ENCODE data around the gene HUNK.

Gene HUNK

DNA sequence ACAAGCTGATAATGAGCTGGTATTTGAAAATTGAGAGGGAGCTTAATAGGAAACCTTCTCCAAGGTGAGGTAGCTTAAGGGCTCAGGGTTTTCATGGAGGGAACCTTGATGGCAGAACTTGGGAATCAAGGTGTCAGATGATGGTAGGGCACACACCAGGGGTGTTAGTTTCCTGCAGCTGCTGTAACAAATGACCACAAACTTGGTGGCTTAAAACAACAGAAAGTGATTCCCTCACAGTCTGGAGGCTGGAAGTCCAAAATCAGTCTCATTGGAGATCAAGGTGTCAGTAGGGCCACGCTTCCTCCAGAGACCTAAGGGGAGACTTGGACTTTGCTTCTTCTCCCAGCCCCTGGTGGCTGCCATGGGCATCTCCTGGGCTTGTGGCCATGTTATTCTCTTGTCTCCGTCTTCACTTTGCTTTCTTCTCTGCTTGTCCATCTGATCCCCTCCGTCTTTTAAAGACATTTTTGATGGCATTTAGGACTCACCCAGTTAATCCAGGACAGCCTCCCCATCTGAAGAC, 45.5 kb downstream of the HUNK start:
- DNase-seq (ENCODE audit: low spot score): no peak

DNA sequence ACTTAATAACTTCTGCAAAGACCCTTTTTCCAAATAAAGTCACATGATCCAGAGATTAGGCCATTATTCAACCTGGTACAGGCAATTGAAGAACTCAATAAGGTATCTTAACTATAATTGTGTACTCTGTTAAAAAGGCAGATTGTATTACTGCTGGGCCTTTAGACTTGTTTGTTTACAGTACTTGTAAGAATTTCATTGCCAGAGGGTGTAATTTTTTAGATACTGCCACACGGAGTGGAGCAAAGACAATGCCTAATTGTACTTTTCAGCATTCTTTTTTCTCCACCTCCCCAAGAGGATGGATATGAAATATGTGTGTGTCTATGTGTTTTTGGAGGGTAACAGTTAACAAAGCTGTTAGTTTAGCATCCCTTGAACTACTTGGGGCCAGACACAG, 47.5 kb downstream of the HUNK start:
- DNase-seq (ENCODE audit: low spot score): no peak

DNA sequence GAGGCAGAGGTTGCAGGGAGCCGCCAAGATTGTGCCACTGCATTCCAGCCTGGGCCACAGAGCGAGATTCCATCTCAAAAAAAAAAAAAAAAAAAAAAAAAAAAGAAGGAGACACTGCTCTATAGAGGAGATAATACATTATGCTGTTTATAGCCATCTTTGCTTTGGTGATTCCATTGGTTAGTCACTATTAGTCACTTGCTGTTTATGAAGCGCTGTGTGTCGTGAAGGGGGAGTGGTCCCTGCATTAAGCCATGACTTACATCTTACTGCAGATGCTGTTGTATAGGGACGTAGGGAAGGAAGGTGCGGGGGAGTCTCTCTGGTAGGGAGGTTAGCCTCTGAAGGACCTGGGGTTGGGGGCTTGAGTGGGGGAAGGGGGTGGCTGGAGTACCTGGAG, 48.3 kb downstream of the HUNK start:
- no peak for DNase-seq (ENCODE audit: low spot score)

DNA sequence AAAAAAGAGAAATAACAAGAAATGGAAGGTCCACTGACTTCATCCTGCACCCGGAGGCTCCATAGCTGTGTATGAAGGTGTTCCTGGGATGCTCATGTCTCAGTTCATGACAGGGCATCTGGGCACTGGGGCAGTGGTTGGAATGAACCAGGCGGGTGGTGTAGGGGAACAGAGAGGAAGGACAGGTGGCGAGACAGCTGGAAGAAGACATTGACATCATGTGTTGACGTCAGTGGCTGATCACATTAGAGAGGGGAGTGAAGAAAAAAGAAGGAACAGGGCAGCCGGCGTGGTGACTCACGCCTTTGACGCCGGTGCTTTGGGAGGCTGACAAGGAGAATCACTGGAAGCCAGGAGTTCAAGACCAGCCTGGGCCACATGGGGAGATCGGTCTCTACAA, 50.1 kb downstream of the HUNK start:
- no peak for DNase-seq (ENCODE audit: low spot score)

DNA sequence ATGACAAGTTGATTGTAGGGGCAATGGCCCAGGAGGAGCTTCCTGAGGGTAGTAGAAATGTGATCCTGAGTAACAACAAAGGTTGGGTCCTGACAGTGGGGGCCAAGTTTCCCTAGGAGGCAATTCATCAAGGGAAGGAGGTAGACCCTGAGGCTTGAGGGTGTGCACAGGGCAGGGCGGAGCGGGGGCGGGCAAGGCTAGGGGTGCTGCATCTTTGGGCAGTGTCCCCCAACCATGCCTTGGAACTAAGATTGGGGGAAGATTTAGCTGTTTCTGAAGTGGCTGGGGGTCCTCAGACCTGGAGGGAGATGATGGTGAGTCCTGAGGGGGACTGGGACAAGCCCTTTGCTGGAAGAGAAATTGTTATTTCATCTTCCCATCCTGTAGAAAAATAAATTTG, 50.9 kb downstream of the HUNK start:
- no peak for DNase-seq (ENCODE audit: low spot score)

DNA sequence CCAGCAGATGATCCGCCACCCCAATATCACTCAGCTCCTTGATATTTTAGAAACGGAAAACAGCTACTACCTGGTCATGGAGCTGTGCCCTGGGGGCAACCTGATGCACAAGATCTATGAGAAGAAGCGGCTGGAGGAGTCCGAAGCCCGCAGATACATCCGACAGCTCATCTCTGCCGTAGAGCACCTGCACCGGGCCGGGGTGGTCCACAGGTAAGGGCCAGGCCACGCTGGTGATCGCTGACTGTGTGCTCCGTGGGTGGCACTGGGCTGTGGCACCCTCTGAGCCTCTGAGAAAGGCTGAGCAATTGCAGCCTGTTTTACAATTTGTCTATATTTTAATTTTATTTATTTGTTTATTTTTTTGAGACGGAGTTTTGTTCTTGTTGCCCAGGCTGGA, 51.7 kb downstream of the HUNK start:
- DNase-seq (ENCODE audit: low spot score): no peak

DNA sequence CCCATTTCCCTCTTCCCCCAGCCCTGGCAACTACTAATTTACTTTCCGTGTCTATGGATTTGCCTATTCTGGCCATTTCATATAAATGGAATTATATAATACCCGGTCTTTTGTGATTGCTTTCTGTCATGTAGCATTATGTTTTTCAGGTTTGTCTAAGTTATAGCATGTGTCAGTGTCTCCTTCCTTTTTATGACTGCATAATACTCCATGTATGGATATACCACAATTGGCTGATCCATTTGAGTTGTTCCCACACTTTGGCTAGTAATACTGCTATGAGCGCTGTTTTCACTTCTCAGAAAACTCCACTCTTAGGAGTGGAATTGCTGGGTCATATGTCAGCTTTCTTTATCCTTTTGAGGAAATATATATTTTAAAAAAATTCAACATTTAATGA, 53.7 kb downstream of the HUNK start:
- no peak for DNase-seq (ENCODE audit: low spot score)

DNA sequence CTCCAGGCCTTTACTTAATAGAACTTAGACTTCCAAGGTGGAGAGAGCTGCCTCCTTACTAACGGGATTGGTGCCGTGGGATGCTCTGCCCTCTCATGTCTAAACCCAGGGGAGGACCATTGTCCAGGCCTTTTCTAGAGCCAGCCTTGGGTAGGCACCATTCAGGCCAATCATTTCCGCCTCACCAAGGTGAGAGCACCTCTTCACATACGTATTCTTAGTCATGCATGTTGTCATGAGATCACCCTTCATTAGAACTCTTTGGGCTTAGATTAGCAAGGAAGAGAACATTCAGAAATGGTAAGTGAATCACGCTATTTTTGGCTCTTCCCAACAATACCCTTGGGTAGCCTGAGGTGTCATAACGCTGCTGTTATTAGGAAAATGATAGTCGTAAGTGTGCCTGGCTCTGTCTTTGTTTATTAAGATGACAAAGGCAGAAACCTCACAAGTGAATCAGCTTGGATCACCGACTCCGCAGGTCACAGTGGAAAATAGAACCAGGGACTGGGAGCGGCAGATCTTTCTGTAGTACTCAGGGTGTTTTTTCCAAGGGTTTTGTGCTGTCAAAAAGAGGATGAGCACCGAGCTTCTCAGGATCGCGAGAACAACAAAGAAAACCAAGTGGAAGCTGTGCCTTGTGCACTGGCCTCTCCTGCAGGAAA, 55.0 kb downstream of the HUNK start:
- no peak for DNase-seq (ENCODE audit: low spot score)

DNA sequence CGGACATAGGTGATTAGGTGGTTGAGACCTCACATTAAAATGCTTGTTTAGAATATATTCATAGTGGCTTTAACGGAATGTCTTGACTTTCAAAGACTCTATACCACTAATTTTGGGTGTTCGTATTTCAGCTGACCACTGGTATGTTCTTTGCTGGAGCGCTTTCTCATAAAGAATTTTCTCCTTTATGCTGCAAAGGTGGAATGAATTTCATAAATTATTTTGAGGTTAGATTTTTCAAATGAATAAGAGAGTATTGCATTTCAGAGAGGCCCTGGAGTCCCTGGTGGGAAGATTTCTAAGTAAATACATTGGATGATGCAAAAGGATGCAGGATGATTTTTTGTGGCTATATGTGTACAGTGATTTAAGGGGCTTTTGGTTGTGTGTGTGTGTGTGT, 55.8 kb downstream of the HUNK start:
- DNase-seq (ENCODE audit: low spot score): no peak

DNA sequence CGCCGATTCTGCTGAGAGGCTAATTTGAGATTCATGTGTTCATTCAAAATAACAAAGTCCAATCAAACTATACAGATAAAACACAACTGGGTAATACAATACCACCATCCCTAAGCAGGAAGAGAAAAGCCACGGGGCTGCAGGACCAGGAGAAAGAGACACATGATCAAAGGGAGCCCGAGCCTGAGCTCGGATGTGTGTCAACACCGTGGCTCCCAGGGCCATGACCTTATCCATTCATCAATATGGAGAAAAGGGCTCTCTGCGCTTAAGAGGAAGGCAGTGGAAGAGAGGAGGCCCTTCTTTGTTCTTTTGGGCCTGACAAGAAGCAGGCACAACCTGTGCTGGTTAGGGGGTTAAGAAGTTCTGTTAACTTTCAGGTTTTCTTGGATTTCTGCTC, 56.7 kb downstream of the HUNK start:
- DNase-seq (ENCODE audit: low spot score): no peak

DNA sequence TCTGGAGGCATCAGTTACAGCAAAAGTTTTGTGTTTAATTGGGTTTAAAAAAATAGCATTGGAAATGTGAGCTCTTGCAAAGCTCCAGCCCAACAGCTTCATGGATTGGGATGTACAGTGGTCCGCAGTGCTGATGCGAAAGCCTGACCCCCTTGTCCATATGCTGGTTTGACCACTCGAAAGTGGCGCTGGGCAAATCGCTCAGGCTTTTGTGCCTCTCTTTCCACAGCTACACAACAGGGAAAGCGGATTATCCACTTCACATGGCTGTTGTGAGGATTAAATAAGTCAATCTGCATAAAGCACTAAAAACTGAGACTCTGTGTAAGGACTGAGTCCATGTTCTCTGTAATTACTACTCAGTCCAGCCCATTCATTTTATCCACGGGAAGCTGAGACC, 57.2 kb downstream of the HUNK start:
- DNase-seq (ENCODE audit: low spot score): no peak

DNA sequence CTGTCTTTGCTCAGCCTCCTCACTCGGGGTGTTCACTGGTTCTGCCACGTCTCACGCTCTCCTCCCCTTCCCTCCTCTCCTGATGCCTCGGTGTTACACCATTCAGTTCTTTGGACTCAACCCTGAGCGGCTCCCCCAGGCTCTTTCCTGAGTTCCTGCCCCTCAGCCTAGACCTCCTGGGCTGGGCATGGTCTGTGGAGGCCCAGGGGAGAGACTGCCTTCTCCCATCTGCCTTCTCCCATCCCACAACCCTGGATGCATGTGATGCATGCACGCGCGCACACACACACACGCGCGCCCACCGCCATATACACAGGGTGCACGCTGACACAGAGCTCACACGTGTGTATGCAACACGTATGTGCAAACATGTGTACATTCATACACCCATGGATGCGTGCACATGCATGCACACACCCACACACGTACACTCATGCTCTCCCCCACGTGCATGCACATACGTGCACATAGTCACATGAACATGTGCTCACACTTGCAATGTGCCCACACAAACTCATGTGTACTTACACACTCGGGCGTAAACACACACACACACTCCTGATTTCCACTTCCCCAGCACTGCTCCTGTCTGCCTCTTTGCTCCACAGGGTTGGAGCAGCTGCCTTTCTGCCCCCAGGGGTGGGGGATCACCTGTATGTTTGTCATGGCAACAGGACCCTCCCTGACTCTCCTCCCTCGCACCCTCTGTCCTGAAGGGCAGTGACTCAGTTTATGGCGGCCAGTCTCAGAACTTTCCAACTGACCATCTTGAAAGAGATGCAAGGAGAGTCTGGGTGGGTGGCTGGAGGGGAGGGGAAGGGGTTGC, 59.0 kb downstream of the HUNK start:
- DNase-seq (ENCODE audit: low spot score): no peak

DNA sequence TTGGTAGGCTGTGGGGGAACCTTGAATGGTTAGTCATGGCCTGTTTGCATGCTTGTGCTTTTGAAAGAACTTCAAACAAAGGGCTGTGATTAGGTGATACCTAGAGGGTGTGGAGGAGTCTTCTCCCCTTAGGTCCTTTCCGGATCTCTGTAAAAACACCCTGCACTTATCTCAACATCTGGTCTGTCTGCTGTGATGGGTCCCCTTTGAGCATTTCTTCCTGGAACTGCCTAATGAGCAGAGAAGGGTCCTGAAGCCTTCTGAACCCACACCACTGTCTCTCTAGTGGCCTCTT, 59.6 kb downstream of the HUNK start:
- DNase-seq (ENCODE audit: low spot score): no peak

DNA sequence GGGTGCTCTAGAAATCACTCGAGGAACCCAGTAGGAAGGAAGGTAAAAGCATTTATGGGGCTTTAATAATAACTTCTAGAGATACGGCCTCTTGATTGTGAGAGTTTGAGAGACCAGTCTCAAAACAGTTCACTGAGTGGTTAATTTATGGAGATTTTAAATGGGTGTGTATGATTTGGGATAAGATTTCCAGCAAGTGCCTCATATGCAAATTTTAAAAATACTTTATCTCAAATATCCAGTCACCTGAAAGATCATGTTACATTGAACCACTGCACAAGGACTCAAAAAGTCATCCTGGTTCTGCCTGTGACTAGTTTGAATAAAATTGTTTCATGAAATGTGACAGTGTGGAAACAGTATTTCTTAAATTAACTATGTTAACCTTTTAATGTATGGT, 64.5 kb downstream of the HUNK start:
- no peak for DNase-seq (ENCODE audit: low spot score)

DNA sequence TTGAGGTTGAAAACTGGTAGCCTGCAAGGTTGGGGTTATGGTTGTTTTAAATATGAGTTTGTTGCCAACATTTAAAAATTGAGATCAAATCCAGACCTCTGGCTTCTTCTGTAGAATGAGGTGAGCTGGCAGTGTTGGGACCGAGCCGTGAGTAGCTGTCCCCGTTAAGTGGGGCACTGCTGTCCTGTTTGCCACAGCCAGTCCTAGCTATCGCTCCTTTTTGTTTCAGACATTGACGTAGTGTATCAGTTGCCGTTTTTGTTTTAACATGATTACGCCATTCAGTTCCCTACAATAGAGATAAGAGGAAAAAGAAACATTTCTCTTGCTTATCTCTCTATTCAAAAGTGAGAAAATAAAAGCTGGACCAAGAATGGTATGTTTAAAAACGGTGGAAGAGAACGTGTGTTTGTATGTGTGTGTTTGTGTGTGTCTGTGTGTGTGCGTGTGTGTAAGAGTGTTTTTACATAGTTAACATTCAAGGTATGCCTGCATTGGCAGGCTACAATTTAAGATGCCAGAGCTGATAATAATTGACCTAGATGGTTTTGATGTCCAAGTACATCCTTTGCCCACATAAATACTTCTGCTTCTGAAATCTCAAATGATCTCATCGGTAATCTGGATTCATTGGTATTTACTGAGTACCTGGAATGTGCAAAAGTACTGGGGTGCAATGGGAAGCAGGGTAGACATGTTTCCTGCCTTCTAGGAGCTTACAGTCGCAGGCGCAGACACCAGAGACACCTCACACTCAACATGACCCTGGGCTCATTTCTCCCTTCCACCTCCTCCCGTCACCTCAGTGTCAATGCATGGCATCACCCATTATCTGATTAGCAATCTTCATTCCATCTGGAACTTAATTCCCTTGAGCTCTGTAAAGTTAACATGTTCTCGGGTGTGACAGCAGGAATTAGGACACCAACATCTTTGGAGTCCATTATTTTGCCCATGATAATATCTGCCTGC, 65.8 kb downstream of the HUNK start:
- DNase-seq (ENCODE audit: low spot score): no peak

DNA sequence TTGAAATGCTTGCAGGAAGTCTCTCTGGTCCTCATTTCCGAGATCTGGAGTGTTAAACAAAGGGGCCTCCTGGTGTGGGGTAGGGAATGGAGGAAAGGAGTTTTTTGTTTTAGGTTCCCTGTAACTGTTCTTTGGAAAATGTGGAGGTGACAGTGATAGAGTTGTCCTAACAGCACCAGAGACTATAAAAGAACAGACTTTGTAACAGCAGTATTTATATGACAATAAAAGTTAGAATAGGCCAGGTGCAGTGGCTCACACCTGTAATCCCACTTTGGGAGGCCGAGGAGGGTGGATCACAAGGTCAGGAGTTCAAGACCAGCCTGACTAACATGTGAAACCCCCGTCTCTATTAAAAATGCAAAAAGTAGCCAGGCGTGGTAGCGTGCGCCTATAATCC, 68.9 kb downstream of the HUNK start:
- no peak for DNase-seq (ENCODE audit: low spot score)

DNA sequence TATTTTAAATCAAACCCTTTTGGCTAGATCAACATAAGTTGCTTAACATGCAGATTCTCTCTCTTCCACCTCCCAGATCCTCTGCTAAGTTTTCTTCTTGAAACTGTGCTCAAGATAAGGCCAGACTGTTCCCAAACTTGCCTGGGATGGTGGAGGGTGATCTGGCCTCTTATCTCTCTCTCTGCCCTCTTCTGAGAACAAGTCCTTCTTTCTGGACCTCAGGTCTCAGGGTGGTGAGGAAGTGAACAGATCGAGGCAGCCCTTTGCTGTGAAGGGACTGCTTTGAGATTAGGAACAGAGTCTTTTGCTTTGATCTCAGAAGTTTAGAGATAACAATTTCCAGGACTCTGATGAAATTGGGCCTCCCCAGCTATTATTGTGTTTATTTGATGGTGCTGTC, 70.7 kb downstream of the HUNK start:
- DNase-seq (ENCODE audit: low spot score): no peak

DNA sequence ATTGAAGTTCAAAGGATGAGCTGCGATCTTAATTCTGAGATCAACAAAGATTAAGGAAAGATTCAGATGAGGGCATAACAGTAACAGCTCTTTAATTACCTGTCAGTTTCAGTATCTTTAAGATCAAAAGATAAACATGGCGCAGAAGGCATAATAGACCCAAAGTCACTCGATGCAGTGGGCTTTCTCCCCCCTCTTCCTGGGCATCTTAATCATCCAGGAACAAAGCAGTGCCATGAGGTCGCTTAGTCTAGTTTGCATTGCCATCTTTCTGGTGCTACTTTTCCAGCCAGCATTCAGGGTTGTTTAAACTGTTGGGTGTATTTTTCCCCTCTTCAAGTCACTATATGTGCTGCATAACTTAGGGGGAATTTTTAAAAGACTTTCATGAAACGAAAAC, 72.3 kb downstream of the HUNK start:
- no peak for DNase-seq (ENCODE audit: low spot score)

DNA sequence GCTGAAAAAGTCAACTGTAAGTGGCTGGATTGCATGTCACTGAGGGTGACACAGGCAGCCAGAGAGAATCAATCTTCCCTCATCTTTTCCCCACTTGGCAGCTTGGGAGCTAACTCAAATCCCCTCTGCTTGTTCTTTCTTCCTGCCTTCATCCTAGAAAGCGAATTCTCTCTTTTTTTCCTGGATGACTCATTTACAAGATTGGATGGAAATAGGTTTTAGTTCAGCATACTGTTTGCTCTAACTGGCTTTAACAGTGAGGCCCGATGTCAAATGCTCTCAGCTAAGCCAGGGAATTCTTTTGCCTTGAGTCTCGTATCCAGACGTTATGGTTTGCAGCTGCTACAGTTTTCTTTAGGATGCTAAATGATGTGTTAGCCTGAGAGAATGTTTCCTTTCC, 72.7 kb downstream of the HUNK start:
- DNase-seq (ENCODE audit: low spot score): no peak

DNA sequence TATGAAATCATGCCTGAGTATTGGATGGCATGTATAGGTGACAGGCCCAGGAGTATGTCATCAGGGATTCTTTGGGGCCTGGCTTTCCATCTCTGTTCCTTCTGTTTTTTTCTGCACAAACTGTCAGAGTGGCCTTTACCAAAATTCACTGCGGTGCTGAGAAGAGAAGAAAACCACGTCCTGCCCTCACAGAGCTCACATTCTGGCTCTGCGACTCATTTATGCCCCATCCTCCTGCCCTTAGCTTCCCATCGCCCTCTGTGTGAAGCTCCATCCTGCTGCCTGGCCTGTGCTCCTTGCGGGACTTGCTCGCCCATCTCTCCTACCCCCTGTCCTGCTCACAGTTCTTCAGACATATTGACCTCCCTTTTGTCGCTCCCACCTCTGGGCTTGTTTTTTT, 73.4 kb downstream of the HUNK start:
- DNase-seq (ENCODE audit: low spot score): no peak

DNA sequence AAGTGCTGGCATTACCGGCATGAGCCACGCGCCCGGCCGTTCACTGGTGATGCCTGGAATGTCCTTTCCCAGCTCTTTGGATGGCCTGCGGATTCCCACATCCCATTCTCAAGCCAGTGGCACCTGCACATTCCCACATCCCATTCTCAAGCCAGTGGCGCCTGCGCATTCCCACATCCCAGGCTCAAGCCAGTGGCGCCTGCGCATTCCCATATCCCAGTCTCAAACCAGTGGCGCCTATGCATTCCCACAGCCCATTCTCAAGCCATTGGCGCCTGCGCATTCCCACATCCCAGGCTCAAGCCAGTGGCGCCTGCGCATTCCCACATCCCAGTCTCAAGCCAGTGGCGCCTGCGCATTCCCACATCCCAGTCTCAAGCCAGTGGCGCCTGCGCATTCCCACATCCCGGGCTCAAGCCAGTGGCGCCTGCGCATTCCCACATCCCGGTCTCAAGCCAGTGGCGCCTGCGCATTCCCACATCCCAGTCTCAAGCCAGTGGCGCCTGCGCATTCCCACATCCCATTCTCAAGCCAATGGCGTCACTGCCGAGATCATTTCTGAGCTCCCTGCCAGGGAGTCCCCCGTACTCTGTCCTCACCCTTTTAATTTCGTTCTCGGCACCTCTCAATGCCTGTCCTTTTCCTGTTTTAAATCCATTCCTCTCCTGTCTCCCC, 74.2 kb downstream of the HUNK start:
- DNase-seq (ENCODE audit: low spot score): peak; percentile 23

DNA sequence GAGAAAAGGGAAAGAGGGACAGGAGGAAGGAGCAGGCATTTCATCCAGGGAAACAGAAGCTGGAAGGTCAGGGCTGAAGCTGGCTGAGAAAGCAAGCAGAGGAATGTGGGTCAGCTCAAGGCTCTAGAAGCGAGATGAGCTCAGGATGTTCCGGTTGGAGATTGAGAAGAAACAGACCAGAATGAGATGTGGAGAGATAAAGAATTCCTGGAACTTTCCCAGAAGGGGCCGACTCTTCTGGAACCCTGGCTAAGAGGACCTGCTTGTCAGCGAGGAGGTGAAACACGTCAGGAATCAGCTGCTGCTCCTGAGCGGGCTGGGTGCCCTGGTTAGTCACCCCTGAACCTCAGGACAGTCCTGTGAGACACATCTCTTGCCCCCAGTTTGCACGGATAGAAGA, 75.9 kb downstream of the HUNK start:
- no peak for DNase-seq (ENCODE audit: low spot score)

Data from pons (tissue), 1 donor.